ENCODE data around the gene FAM135A.
"Not testable (repeated sequence)": the region's sequence is repeated elsewhere in the genome, so short reads cannot be mapped to it uniquely, and the experiment has no call there.

FAM135A gene

DNA sequence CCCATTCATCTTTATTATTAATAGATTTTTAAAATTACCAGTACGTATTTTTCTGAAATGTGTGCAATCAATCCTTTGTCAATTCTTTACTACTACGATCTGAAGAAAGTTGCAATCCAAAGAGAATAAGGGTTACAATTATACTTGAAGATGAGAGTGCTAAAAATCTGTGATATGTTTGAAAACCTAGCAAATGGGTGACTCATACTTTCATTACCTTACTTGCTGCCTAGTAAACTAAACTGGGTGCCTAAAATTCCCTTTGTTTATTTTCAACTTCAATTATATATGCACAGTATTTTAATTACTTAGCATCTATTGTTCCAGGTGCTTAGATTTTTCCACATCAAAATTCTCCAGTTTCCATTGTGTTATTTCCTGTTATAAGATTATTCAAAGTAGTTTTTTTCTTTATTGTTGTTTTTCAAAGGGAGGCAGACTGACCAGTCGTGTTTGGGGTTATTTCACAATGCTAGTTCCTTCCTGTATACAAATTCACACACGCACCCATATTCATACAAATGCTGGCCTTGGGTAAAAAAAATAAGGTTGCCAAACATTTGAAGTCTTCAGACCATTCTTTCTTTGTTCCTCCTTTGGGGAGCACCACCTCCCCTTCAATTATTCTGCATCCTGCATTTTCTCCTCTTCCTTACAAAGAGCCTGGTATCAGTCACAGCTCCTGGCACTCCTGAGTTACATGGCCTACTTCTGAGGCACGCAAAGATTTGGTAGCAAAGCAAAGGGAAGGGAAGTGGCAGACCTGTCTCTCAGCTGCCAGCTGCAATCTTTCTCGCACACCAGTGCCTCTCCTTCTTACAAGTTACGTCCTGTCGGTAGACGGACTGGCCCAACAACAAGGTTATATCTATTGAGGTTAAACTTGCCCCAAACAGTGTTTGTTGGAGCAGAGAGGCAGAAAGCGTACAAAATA is 16.2 kb upstream of the FAM135A start:
- no peak for DNase-seq

DNA sequence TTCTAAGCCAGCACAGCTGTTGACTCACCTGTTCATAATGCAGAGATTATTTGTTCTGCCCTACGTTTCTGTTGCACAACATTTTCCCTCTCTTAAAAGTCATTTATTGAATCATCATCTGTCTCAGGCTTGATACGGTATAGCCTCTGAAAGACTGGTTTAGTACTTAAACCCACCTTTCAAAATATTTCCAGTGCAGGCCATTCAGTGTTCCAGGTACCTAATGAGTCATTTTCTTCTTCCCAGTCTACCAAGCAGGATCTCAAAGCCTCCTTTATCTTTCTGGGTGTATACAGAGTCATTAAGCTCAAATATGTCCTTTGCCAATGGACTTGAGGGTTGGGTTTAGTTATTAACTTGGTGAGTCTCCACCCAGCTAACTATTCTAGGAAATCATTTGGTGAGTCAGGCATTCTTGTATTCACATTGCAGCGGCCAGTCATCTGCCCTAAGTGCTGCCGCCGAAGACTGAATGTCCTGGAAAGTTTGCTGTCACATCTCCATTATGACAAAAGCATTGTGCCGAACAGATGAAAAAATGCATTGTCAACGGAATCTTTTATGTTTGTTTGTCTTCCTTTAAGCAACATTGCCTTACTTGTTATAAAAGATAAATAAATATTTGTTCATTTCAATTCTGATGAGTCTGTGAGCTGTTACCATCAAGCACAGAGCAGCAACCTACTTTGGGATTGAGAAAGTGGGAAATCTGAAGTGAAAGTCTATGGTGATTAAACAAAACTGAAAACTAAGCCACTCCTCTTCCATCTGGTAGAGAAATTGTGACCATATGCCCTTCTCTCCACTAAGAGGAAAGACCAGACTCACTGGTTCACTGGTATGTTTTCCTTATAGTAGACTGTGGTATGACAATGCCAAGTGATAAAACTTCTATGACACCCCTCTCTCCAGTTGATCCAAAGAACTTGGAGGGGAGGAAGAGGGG is 14.3 kb upstream of the FAM135A start:
- no peak for DNase-seq

DNA sequence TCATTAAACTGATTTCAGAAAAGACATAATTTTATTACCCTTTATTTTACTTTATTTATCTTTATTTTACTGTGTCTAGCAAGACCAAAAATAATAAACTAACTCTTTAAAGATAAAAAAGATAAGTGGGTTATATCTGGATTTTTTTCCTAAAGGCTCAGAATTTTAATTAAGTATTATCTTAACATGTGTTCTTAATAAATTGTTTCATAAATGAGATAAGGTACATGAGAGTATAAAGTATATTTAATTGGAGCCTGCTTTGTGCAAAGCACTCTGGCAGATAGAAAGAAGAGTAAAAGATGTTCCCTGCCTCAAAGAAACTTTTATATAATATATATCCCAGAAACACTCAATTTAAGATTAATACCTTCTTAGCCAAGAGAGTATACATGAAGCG is 8.7 kb upstream of the FAM135A start:
- DNase-seq, result no peak

DNA sequence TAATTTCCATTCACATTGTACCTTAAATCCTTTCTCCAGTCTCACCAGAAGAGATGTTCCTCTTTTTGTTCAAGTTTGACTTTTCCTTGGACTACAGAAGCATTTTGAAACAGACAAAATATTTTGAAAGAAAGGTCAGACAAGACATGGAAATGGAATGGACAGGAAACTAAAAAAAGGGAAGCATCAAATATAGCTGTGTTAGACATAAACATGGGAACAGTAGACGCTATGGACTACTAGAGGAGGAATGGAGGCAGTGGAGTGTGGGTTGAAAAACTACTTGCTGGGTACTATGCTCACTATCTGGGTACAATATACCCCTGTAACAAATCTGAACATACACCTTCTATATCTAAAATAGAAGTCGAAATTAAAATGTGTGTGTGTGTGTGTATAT is 4.1 kb upstream of the FAM135A start:
- DNase-seq, result no peak

DNA sequence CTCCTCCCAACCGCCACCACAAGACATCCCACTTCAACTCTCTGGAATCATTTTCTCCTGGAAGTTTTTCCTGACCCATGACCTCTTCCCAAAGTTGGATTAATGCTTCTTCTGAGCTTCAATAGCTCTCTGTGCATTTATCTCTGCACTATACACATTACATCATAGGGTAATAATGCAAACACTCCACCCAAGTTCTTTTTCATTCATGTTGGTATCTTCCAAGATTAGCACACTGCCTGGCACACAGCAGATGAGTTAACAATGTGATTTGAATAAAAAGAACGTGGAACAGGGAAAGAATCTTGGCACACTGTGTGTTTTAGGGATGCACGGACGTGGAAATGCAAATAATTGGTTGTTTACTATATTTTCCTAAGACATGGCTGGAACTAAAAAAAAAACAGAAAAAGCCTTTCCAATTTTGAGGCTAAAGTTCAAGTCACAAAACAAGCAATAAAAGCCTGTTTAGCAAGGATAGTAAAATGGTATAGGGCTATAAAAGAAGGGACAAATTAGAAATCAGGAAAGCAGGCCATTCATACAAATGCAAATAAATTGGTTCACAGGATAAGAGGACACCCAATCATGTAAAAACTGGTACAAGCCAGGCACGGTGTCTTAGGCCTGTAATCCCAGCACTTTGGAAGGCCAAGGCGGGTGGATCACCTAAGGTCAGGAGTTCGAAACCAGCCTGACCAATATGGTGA is 1.6 kb upstream of the FAM135A start:
- no peak for DNase-seq

DNA sequence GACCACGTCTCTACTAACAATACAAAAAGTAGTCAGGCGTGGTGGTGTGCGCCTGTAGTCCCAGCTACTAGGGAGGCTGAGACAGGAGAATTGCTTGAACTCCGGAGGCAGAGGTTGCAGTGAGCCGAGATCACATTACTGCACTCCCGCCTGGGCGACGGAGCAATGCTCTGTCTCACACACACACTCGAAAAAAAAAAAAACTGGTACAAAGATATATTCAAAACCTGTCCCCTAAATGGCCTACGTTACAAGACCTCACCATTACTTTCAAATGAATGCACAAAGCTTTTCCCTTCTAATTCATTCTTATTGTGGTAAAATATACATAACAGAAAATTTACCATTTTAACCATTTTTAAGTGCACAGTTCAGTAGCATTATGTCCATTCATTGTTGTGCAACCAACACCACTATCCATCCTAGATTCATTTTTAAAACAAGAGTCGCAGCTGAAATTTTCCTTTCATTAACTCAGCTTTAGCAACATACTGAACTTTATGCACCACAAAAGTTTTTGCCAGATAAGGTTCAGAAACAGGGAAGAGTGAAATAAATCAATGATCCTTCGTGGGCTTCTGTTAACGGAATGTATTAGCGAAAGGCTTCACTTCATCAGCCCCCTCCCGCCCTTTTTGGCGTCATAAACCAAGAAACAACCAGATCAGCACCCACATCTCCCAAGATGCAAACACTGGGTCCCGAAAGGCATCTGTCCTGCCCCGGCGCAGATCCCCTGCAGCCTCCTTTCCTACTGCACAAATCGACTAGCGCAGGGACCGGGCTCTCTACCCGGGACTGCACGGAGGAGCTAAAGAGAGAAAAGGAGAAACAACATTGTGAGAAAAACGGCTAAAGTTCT is 825 bp upstream of the FAM135A start:
- no peak for DNase-seq

DNA sequence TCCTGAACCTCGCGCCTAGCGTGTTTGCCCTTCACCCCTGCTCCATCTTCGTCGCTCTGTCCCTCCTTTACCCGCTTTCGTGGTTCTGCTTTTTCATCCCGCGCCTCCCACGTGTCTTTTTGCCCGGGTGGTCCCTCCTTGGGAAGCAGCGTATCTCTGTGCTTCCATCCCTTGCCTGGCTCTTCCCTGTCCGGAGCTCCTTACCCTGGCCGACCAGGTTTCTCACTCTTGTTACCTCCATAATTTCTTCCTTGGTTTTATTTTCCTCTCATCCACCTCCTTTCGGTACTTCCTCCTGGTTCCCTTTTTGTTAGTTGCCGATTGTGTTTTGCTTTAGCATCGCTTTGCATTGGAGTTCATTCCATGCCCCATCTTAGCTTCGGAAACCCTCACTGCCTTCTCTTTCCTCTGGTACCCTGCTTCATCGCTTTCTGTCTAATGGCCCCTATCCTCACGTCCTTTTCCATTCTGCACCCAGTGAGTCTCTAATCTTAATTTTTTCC is 735 bp downstream of the FAM135A start:
- DNase-seq, result no peak

DNA sequence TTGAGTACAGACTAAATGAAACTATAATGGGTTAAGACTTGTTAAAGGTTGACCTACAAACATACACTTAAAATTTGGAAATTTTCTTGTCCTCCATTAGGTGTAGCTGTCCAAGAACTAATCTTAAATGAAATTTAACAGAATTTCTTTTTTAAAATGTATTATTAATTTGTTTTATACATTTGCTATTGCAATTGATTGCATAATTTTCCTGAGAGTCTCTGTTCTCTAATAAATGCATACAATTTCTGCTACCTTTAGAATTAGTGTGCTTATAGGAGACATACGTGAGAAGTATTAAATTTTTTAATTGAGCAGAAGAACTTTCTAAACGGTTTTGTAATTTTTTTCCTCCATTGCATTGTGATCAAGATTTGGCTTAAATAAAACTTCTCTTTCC is 1.5 kb downstream of the FAM135A start:
- DNase-seq, result no peak

DNA sequence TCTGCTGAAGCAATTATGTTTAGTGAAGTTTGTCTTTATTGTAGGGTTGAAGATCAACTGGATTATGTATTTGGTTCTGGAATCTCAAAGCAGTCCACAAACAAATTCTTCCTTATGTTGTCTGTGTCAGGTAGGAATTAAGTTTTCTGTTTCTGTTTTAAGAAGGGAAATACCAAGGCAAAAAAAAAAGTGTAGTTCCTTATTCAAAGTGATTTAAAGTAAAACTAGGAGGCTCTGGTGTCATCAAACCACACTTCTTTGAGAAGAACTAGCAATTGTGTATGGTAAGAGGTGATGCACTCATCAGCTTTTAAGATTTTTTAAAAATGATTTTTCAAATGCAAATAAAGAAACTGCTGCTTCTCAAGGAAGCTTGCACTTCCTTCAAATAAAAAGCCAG is 1.9 kb downstream of the FAM135A start:
- DNase-seq, result no peak

DNA sequence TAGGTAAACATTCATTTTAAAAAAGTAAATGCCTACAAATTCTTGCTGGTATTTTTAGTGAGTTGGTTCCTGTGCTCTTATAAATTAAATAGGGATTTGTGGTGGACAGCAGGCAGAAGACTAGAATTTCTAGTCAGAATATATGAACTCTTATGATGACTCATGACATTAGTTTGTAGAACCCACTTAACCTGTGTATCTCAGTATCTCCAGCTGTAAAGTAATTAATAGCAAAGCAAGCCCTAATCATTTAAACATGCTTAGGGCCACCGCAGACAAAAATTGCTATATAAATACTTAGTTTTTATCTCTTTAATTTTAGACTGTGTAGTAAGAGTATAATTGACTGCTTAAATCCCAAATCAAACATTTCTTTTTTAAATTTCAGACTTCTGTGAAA is 2.4 kb downstream of the FAM135A start:
- DNase-seq, result no peak

DNA sequence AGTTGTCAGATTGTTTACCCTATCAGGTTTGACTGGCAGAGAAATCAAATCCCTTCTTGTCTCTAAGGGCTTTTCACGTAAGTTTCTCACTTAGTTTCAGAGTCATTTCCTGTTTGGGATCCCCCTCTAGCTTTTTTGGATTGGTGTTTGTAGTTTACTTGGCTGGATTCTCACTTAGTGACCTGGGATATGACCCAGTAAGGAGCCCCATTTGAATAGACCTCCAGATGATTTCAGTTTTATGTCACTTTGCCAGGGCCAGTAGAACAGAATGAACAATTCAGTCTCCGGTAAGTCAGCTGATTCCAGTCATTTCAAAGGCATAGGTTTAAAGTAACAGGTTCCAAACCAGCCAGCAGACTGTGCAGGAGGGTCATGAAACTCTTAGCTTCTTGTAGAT is 8.2 kb downstream of the FAM135A start:
- DNase-seq, result no peak

DNA sequence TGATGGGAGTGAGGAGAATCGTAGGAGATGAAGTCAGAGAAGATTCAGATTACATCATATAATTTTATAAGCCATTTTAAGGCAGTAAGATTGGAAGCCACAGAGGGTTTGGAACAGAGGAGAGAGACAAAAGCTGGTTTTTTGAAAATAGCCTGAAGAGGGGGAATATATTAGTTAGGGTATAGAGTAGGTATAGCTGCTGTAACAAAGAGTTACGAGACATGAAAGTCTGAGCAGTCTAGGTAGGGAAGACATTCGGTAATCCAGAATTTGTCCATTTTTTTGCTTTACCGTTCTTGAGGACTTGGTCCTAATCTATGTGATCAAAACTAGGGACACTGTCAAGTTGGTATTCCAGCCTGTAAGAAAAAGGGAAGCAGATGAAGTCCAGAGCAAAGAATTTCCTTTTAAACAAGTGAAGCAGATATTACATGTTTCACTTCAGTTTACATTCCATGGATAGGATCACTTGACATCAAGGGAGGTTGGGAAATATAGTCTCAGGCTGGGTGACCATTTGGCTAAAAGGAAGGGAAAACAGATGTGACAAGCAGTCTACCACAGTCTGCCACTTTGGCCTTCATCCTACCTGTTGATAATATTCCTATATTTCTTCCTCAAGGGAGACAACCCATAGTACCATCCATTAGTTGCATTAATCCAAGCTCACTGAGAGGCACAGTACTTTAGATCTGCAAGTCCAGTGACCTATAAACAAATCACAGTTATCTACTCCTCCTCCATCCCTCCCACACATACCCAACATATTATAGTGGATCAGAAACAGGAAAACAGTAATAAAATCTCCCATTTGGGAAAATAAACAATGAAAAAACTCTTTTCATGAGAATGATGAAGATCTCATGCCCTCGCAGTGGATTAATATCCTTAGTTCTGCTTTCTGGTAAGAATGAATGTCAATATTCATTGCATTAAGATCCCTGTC is 10.2 kb downstream of the FAM135A start:
- DNase-seq, result no peak

DNA sequence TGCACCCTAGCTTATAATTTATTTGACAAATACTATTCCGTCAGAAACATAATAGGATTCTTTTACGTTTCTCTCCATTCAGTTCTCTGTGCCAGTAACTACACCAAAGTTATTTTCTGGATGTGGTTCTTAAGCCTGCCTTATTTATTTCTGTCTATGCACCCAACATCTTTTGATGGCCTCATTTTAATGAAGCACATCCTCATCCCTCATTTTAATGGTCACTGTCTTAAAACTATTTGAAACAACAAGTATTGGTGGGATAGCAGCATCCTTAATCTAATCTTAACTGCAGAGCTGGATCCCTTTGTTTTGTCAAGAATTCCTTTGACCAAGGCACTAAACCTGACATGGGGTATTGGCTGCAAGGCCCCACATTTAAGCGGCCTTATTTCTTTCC is 11.0 kb downstream of the FAM135A start:
- no peak for DNase-seq

DNA sequence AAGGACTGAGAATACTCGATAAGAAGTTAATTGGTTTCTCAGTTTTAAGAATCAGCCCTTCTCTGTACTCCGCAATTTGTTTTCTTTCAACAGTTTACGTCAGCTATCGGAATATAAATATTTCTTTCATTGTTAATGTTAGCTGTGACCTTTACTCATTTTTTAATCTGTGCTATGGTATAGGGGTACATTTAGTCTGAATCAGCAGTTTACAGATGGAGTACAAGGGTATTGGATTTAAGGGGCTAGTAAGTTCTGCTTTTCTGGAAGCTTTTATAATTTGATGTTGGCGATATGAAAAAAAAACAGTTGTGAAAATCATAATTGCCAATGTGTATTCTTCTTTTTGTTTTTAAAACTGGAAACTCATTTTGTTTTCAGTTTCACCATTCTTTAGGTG is 23.0 kb downstream of the FAM135A start:
- no peak for DNase-seq

DNA sequence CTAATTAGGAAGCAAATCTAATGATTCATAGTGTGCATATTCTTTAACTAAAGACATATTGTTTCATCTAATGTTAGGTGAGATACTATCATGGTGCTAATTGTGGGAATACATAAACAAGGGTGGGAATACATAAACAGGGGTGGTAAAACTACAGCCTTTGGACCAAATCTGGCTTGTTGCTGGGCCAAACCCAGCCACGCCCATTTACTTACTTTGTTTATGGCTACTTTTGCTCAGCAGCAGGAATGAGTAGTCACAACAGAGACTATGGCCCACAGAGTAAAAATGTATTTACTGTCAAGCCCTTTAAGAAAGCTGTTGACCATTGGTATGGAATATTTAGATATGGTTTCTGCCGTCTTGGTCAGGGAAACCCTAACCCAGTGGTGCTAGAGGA is 31.7 kb downstream of the FAM135A start:
- no peak for DNase-seq

DNA sequence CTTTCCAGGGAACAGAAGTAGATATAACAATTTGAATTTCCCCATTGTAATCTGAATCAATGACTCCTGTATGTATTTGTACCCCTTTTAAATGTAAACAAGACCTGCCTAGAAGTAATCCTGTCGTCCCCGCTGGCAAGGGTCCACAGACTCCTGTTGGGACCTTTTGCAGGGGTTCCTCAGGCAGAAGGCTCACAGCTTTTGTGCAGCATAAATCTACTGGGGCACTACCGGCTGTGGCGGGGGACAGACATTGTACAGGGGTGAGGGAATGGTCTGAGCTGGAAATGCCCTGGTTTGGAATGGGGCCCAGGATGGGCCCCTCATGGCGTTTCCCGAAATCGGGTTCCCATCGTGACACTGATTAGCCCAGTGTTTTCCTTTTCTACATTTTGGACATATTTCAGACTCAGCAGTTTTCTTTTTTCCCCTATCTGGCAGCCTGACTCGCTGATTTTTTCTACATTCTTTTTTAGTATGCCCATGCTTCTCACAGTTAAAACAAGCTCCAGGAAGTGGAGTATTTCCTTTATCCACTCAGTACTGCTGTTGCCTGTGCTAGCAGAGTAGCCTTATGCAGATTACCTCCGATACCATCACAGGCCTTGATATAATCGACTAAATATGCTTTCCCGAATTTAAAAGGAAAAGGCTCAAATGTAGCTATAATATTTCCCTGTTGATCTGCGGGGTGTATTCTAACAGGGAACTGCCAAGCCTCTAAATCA is 34.2 kb downstream of the FAM135A start:
- DNase-seq, result not testable (repeated sequence)

DNA sequence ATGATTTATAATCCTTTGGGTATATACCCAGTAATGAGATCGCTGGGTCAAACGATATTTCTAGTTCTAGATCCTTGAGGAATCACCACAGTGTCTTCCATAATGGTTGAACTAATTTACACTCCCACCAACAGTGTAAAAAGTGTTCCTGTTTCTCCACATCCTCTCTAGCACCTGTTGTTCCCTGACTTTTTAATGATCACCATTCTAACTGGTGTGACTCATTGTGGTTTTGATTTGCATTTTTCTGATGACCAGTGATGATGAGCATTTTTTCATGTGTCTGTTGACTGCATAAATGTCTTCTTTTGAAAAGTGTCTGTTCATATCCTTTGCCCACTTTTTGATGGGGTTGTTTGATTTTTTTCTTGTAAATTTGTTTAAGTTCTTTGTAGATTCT is 40.6 kb downstream of the FAM135A start:
- DNase-seq, result not testable (repeated sequence)

DNA sequence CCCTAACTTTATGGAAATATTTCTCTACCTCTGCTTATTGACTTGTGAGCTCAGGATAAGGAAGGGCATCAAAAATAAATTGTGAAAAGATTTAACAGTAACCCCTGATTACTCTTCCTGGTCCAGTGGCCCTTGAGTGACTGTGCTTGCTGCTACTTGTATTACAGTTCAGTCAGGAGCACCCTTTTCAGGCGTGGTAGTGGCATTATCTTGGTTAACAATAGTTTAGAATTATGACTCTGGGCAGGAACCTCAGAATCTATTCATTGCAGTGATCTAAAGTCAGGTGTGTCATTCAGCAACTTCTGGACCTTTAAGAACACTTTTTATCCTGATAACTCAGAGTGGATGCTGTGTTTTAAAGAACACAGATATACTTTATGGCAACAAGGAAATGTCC is 43.4 kb downstream of the FAM135A start:
- no peak for DNase-seq

DNA sequence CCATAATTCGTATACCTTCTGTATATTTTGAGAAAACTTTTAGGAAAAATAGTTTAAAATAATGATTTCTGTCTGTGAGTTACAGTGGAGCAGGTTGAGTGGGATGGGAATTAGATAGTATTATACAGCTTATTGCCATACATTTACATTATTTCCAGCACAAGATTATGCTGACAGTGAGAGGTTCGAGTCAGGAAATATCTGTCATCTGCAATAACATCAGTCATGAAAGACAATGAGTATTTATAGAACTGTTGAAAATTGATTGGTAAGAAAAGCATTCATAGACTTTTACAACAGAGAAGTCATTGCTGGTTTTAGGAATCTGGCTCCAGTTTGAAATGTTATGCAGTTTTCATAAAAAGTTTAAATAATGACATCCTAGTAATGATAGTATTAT is 45.9 kb downstream of the FAM135A start:
- DNase-seq, result no peak

DNA sequence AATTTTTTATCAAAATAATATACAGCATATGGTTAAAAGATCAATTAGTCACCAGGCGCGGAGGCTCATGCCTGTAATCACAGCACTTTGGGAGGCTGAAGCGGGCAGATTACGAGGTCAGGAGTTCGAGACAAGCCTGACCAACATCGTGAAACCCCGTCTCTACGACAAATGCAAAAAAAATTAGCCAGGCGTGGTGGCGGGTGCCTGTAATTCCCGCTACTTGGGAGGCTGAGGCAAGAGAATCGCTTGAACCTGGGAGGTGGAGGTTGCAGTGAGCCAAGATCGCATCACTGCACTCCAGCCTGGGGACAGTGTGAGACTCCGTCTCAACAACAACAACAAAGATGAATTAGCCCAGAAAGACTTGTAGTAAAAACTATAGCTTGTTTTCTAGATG is 46.4 kb downstream of the FAM135A start:
- DNase-seq, result not testable (repeated sequence)

Data from hematopoietic multipotent progenitor cell treated with erythropoietin and hydrocortisone succinate and interleukin-3 and kit ligand, for 8 days (in vitro differentiated cells).